Colonic mucosa (tissue), 4 donors: ENCODE measurements around the gene ERV3-1. TPM values are rescaled to one million over a fixed set of nuclear protein-coding genes. Genes with fewer than 3 reads are reported as not detected.
A peak's percentile ranks its signal among the peaks of the same experiment; 100 is the strongest.
"Not testable (repeated sequence)": the region's sequence is repeated elsewhere in the genome, so short reads cannot be mapped to it uniquely, and the experiment has no call there.

ENCODE experiments used
- DNase-seq: peaks from one replicate; pipeline ENCODE4 v3.0.0-alpha.2; 2020
- H3K27ac ChIP-seq: fragments of 200-600 bp; one replicate; pipeline ENCODE4 v1.8.0; 2021
- H3K27me3 ChIP-seq: fragments of 200-600 bp; one replicate; pipeline ENCODE4 v1.8.0; 2021
- H3K36me3 ChIP-seq: fragments of 200-600 bp; one replicate; pipeline ENCODE4 v1.8.0; 2021
- H3K4me1 ChIP-seq: fragments of 200-600 bp; one replicate; pipeline ENCODE4 v1.8.0; 2021; ENCODE audit warnings: mild to moderate bottlenecking
- H3K4me3 ChIP-seq: fragments of 200-600 bp; one replicate; pipeline ENCODE4 v1.8.0; 2021
- H3K9ac ChIP-seq, 2 donors: one replicate each; pipeline ENCODE4 v1.7.0; 2013; ENCODE audit warnings: control low read depth in 2 of 2, low read depth in 2 of 2, low read length in 2 of 2
- H3K9me3 ChIP-seq: fragments of 200-600 bp; one replicate; pipeline ENCODE4 v1.8.0; 2021
- CTCF ChIP-seq: fragments of 200-600 bp; IDR thresholded peaks from one replicate; pipeline ENCODE4 v1.8.0; 2022; ENCODE audit warnings: antibody characterized with exemption, mild to moderate bottlenecking
- intact Hi-C: fragments of 100-400 bp; cut with DNase I; formaldehyde crosslinking; loops from one replicate; pipeline ENCODE4 v1.14.1; 2022
- total RNA-seq, 2 donors: library from RNA; stranded (reverse); fragmentation: NEBNext Ultra II Directional in 1 of 2; extraction: Animal tissue kit (Norgen Biotek cat#: 25700) in 1 of 2; gene quantifications; one replicate each; pipeline ENCODE4 v1.2.1, GENCODE V29; 2021
- donor health status: healthy.
- donor health status: DM: no; HTN: no; CAD: no.
- donor health status: DM: no; HTN: no; CAD: no.

Gene ERV3-1
- total RNA-seq, 2 donors from 2014 or later, result 5.5 to 7.7 TPM

DNA sequence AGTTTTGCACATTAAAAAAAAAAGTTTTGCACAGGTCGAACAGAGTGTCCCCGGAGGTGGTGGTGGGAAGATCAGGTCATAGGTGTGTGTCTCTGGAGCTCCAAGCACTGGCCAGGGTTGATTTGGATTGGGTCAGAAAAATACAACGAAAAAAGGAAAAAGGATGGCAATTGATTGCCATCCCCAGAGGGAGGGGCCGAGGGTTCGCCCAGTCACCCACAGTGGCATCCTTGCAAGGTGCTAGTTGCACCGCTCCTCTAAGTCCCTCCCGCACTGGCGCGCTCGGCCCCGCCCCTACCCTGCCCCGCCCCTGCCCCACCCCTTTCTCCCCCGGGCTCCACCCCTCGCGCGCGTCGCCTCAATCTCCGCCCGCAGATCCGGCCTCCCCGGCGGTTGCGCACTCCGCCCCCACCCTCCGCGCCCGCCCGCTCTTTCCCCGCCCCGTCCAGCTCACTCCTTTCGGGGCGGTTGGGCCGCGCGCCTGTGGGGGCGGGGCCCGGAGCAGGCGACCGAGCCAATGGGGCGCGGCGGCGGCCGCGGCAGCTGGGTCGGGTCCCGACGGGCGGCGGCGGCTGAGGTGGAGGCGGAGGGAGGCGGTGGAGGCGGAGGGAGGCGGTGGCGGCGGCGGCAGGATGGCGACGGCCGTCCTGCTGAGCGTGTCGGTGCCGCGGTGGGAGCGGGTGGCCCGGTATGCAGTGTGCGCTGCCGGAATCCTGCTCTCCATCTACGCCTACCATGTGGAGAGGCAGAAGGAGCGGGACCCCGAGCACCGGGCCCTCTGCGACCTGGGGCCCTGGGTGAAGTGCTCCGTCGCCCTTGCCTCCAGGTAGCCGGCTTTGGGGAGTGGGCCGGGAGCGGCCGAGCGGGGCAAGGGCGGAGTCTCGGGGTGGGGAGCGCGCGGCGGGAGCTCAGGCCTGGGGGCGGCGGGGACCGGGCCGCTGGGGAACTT lies 31.5 kb upstream of the ERV3-1 start:
- intact Hi-C loops, result no loop called here

DNA sequence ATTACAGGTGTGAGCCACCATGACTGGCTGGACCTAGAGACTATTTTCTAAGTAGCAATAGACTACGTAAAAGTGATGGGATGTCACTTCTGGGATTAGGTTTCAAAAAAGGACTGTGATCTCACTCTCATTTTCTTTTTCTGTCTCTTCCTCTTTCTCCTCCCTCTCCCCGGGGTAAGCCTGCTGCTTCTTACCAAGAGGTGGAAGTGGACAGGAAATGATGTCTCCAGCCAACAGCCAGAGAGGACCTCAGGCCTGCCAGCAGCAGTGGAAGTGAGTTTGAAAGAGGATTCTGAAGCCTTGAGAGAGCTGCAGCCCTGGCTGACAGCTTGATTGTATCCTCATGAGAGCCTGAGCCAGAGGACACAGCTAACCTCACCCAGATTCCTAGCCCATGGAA lies 30.0 kb upstream of the ERV3-1 start:
- H3K27me3 ChIP-seq, DNase-seq, intact Hi-C loops, H3K4me3 ChIP-seq, H3K9me3 ChIP-seq, H3K27ac ChIP-seq, H3K9ac ChIP-seq, H3K4me1 ChIP-seq, H3K36me3 ChIP-seq: not testable (repeated sequence)

More for the DNA sequence above, 31.5 kb upstream of the ERV3-1 start:
- H3K4me3 ChIP-seq, result peak overlapping the region; percentile 63
- H3K9me3 ChIP-seq, result no peaks in the 10 kb centered on the region
- TF ChIP-seq CTCF, result no peak
- no peaks in the 10 kb centered on the region for H3K27me3 ChIP-seq
- H3K9ac ChIP-seq, result peak overlapping the region in 1 of 2 donors; percentile 78
- H3K36me3 ChIP-seq, result no peaks in the 10 kb centered on the region
- peak; percentile 93 for DNase-seq
- no peaks in the 10 kb centered on the region for H3K4me1 ChIP-seq
- H3K27ac ChIP-seq, result peak overlapping the region; percentile 69

DNA sequence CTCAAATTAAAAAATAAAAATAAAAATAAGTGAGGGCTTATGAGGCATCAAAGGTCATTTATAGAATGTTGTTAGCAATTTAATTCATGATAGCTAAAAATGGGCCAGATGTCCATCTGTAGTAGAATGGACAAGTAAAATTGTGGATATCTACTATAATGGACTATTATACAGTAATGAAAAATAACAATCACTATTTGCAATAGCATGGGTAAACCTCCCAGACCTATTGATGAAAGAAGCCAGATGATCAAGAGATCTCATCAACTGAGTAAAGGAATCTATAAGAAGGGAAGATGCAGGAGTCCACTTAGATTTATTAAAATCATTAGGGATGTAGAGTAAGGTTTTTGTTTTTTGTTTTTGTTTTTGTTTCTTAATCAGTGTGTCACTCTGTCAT lies 29.0 kb upstream of the ERV3-1 start:
- H3K36me3 ChIP-seq, intact Hi-C loops, H3K4me1 ChIP-seq, DNase-seq, H3K4me3 ChIP-seq, H3K9me3 ChIP-seq, H3K27me3 ChIP-seq, H3K9ac ChIP-seq, H3K27ac ChIP-seq: not testable (repeated sequence)

- DNase-seq, H3K27me3 ChIP-seq, H3K4me3 ChIP-seq, H3K9me3 ChIP-seq, H3K9ac ChIP-seq, H3K4me1 ChIP-seq, H3K36me3 ChIP-seq, H3K27ac ChIP-seq, intact Hi-C loops: not testable (repeated sequence)
Measured at GRCh38 chr7:65034120-65034782, 27.8 kb upstream of the ERV3-1 start.

- DNase-seq, result not testable (repeated sequence)
Measured at GRCh38 chr7:65033391-65033790, 26.9 kb upstream of the ERV3-1 start.

DNA sequence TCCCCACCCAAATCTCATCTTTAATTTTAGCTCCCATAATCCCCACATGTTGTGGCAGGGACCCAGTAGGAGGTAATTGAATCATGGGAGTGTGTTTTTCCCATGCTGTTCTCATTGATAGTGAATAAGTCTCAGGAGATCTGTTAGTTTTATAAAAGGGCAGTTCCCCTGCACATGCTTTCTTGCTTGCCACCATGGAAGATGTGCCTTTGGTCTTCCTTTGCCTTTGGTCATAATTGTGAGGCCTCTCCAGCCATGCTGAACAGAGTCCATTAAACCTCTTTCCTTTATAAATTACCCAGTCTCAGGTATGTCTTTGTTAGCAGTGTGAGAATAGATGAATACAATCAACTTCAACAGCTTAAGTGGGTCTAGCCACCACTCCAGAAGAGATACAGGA lies 18.5 kb upstream of the ERV3-1 start:
- H3K9me3 ChIP-seq, H3K4me3 ChIP-seq, H3K9ac ChIP-seq, H3K27me3 ChIP-seq, DNase-seq, H3K36me3 ChIP-seq, H3K4me1 ChIP-seq, intact Hi-C loops, H3K27ac ChIP-seq: not testable (repeated sequence)

More at GRCh38 chr7:65033391-65033790, 26.9 kb upstream of the ERV3-1 start:
- intact Hi-C loops, H3K27ac ChIP-seq, H3K9ac ChIP-seq, H3K9me3 ChIP-seq, H3K4me3 ChIP-seq, H3K27me3 ChIP-seq, H3K36me3 ChIP-seq, H3K4me1 ChIP-seq: not testable (repeated sequence)

DNA sequence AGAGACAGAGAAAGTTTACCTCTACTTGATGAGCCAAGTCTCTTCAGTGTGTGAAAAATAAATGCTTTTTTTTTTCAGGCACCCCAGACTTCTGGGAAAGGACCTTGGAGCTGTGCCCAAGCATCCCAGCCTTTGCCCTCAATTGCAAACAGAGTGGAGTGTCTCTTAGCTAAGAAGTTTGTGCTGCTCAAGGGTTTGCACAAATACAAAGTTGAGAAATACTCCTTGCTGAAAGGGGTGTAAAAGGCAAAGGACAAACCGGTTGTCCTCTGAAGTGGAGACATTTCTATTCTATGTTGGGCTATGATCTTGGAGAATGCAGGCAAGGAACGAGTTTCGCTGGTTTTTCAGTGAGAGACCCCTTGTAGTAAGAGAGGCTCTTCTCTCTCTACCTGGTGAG lies 14.5 kb upstream of the ERV3-1 start:
- not testable (repeated sequence) for H3K4me1 ChIP-seq, H3K27ac ChIP-seq

GRCh38 chr7:65009881-65010280 lies 3.4 kb upstream of the ERV3-1 start:
- not testable (repeated sequence) for DNase-seq, H3K36me3 ChIP-seq, H3K27me3 ChIP-seq, H3K4me1 ChIP-seq, H3K4me3 ChIP-seq, H3K9ac ChIP-seq, H3K9me3 ChIP-seq, H3K27ac ChIP-seq
- intact Hi-C loops, result loop anchor here (10.0 kb wide), 2 partner anchors 105 to 1105 kb away; partner anchors contain the start of gene ZNF273

More for the DNA sequence above, 14.5 kb upstream of the ERV3-1 start:
- H3K36me3 ChIP-seq, H3K9ac ChIP-seq, H3K4me3 ChIP-seq, H3K27me3 ChIP-seq, H3K9me3 ChIP-seq, DNase-seq, intact Hi-C loops: not testable (repeated sequence)

- intact Hi-C loops, result loop anchor here (10.0 kb wide), 2 partner anchors 105 to 1105 kb away; partner anchors contain the start of gene ZNF273
- DNase-seq, H3K27ac ChIP-seq, H3K9ac ChIP-seq, H3K4me1 ChIP-seq, H3K9me3 ChIP-seq, H3K4me3 ChIP-seq, H3K27me3 ChIP-seq, H3K36me3 ChIP-seq: not testable (repeated sequence)
Measured at GRCh38 chr7:65009394-65009793, 2.9 kb upstream of the ERV3-1 start.

DNA sequence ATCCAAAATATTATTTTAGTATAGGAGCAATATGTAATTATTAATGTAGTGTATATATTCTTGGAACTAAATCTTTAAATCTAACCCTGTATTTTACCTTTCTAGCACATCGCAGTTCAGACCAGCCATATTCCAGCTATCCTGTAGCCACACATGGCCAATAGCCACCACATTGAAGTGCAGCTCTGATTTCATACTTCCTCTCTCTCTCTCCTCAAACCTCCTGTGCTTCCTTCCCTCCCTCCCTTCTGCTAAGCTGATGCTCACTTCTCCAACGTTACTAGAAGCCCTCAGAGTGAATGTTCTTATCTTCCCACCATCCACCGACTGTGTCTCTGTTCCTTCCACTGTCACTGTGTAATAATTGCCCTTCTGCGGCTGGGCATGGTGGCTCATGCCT lies 549 bp upstream of the ERV3-1 start:
- H3K36me3 ChIP-seq, H3K4me1 ChIP-seq, DNase-seq, H3K9me3 ChIP-seq, H3K27me3 ChIP-seq, H3K9ac ChIP-seq: not testable (repeated sequence)
- H3K4me3 ChIP-seq, result peak overlapping the region; percentile 61
- intact Hi-C loops, result loop anchor here (10.0 kb wide), 2 partner anchors 102 to 1102 kb away; partner anchors contain the start of gene ZNF273
- peak overlapping the region; percentile 18 for H3K27ac ChIP-seq
